Mononuclear cell (primary cell): ENCODE data around the gene FOSL1. TPM values are rescaled to one million over a fixed set of nuclear protein-coding genes. Genes with fewer than 3 reads are reported as not detected.
A peak's percentile ranks its signal among the peaks of the same experiment; 100 is the strongest.

Experiments used
- H3K27me3 ChIP-seq: 2 replicates; pipeline ENCODE4 v1.6.0; 2011; ENCODE audit warnings: low read length, control low read depth; ENCODE audit not compliant: insufficient read depth
- H3K4me1 ChIP-seq: 2 replicates; pipeline ENCODE4 v1.5.1; 2011; ENCODE audit warnings: mild to moderate bottlenecking, low read length, control low read depth; ENCODE audit not compliant: insufficient read depth
- H3K4me3 ChIP-seq: 2 replicates; pipeline ENCODE4 v1.5.1; 2011; ENCODE audit warnings: mild to moderate bottlenecking, low read length, moderate library complexity
- H3K9me3 ChIP-seq: 2 replicates; pipeline ENCODE4 v1.5.1; 2011; ENCODE audit warnings: low read depth, mild to moderate bottlenecking, control low read depth, low read length
- total RNA-seq: library from RNA; depleted of rRNA; stranded (reverse); fragments of >200 nt; gene quantifications from one replicate; pipeline ENCODE4 v1.2.3, GENCODE V29; 2012

Gene FOSL1
- total RNA-seq, 1 donor, result 4.0 TPM

- H3K27me3 ChIP-seq, result no peaks in the 10 kb centered on the region
- no peak overlapping the region for H3K4me3 ChIP-seq
- H3K9me3 ChIP-seq, result no peaks in the 10 kb centered on the region
- H3K4me1 ChIP-seq, result peaks cover 20% of the 10 kb centered on the region
These were observed 32.0 kb downstream of the FOSL1 start for GRCh38 chr11:65868076-65868667.

- no peaks in the 10 kb centered on the region for H3K9me3 ChIP-seq
- no peak overlapping the region for H3K4me3 ChIP-seq
- H3K4me1 ChIP-seq, result peaks cover 16% of the 10 kb centered on the region
- no peaks in the 10 kb centered on the region for H3K27me3 ChIP-seq
These were observed 32.7 kb downstream of the FOSL1 start for GRCh38 chr11:65867284-65868071.

GRCh38 chr11:65866509-65867283 is 33.5 kb downstream of the FOSL1 start:
- H3K4me3 ChIP-seq, result no peak overlapping the region
- peaks cover 23% of the 10 kb centered on the region for H3K4me1 ChIP-seq
- no peaks in the 10 kb centered on the region for H3K9me3 ChIP-seq
- no peaks in the 10 kb centered on the region for H3K27me3 ChIP-seq

- Histone ChIP-seq H3K4me1 (peaks cover 23% of the 10 kb centered on the region), H3K9me3 (no peaks in the 10 kb centered on the region), H3K4me3 (no peak overlapping the region), H3K27me3 (no peaks in the 10 kb centered on the region)
These were observed 34.5 kb downstream of the FOSL1 start for GRCh38 chr11:65865550-65866172.

- no peaks in the 10 kb centered on the region for H3K27me3 ChIP-seq
- H3K4me1 ChIP-seq, result peaks cover 19% of the 10 kb centered on the region
- H3K4me3 ChIP-seq, result no peak overlapping the region
- H3K9me3 ChIP-seq, result no peaks in the 10 kb centered on the region
These were observed 35.3 kb downstream of the FOSL1 start for GRCh38 chr11:65864706-65865471.

- Histone ChIP-seq H3K9me3 (no peaks in the 10 kb centered on the region), H3K4me1 (peaks cover 27% of the 10 kb centered on the region), H3K4me3 (no peak overlapping the region), H3K27me3 (no peaks in the 10 kb centered on the region)
These were observed 36.1 kb downstream of the FOSL1 start for GRCh38 chr11:65863889-65864705.

- H3K9me3 ChIP-seq, result no peaks in the 10 kb centered on the region
- no peaks in the 10 kb centered on the region for H3K27me3 ChIP-seq
- H3K4me1 ChIP-seq, result peaks cover 36% of the 10 kb centered on the region
- H3K4me3 ChIP-seq, result no peak overlapping the region
These were observed 37.0 kb downstream of the FOSL1 start for GRCh38 chr11:65862941-65863888.

GRCh38 chr11:65862191-65862735 is 37.9 kb downstream of the FOSL1 start:
- Histone ChIP-seq H3K9me3 (no peaks in the 10 kb centered on the region), H3K4me3 (no peak overlapping the region), H3K27me3 (no peaks in the 10 kb centered on the region), H3K4me1 (peaks cover 36% of the 10 kb centered on the region)

- no peaks in the 10 kb centered on the region for H3K27me3 ChIP-seq
- H3K4me1 ChIP-seq, result peaks cover 37% of the 10 kb centered on the region
- peak overlapping the region; percentile 94 for H3K4me3 ChIP-seq
- H3K9me3 ChIP-seq, result no peaks in the 10 kb centered on the region
These were observed 38.5 kb downstream of the FOSL1 start for GRCh38 chr11:65861533-65862183.

- no peaks in the 10 kb centered on the region for H3K27me3 ChIP-seq
- peak overlapping the region; percentile 94 for H3K4me3 ChIP-seq
- H3K4me1 ChIP-seq, result peaks cover 42% of the 10 kb centered on the region
These were observed 39.1 kb downstream of the FOSL1 start for GRCh38 chr11:65861165-65861505.

GRCh38 chr11:65860278-65861164 is 39.7 kb downstream of the FOSL1 start, which contains the start of gene MUS81:
Gene MUS81 (plus strand): TSS chr11:65860433. CDS start chr11:65860754, 321 bp downstream.
- Histone ChIP-seq H3K9me3 (no peaks in the 10 kb centered on the region), H3K4me3 (peak within 1 kb of the TSS; percentile 94), H3K27me3 (no peaks in the 10 kb centered on the region), H3K4me1 (peaks cover 48% of the 10 kb centered on the region)

More at GRCh38 chr11:65861165-65861505, 39.1 kb downstream of the FOSL1 start:
- no peaks in the 10 kb centered on the region for H3K9me3 ChIP-seq
